ENCODE data around the gene TINAGL1. TPM values are rescaled to one million over a fixed set of nuclear protein-coding genes. Genes with fewer than 3 reads are reported as not detected.

The TINAGL1 gene, protein sequence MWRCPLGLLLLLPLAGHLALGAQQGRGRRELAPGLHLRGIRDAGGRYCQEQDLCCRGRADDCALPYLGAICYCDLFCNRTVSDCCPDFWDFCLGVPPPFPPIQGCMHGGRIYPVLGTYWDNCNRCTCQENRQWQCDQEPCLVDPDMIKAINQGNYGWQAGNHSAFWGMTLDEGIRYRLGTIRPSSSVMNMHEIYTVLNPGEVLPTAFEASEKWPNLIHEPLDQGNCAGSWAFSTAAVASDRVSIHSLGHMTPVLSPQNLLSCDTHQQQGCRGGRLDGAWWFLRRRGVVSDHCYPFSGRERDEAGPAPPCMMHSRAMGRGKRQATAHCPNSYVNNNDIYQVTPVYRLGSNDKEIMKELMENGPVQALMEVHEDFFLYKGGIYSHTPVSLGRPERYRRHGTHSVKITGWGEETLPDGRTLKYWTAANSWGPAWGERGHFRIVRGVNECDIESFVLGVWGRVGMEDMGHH
- total RNA-seq: 12.0 TPM

DNA sequence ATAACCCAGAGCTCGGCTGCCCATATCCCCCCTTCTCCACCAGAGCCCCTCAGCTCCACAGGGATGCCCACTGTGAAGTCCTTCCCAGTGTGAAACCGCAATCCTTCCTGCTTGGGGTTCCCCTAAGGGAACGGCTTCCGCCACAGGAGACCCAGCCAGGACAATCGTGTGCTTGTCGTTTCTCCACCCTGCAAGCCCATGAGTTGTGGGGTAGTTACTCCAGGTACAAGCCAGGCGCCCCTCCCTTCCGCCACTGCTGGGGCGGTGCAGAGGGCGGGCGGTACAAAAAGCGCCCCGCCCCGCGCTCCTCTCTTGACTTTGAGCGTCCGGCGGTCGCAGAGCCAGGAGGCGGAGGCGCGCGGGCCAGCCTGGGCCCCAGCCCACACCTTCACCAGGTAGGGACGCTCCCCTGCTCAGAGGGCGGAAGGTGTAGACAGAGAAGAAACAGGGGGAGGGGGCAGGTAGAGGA, at the start of gene TINAGL1:
TSS of gene TINAGL1 (plus strand) at position 315 of the 469 bp plus-strand sequence. CDS start 634 bp downstream, outside the sequence.
- ATAC-seq: peak; percentile 31
- DNase-seq (ENCODE audit: low spot score): peak; percentile 49

DNA sequence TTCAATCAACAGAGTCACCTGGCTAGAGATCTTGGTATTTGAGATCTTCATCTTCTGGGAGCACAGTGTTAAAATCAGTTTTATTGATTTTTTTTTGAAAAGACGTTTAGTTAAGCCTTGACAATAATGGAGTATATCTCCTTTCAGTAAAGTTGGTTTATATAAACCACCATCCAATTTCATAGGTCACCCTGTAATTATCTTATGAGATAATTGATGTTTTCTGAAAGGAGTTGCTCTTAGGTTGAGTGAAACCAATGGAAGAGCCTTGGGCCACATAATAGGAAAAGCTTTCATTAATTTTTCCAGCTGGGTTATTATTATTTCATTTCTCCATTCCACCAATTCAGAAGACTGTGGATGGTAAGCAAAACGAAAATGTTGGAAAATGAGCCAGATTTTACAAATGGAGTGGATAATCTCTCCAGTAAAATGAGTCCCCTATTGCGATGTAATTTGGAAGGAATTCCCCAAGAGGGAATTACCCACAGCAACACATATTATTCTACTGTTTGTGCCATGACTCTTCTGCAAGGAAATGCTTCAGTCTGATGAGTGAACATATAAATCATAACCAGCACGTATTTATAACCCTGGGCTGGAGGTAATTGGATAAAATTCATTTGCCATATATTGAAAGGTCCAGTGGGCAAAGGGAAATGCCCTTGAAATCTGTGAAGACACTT, 46.2 kb upstream of the TINAGL1 start:
- DNase-seq (ENCODE audit: low spot score) (no peak), ATAC-seq (no peak)

DNA sequence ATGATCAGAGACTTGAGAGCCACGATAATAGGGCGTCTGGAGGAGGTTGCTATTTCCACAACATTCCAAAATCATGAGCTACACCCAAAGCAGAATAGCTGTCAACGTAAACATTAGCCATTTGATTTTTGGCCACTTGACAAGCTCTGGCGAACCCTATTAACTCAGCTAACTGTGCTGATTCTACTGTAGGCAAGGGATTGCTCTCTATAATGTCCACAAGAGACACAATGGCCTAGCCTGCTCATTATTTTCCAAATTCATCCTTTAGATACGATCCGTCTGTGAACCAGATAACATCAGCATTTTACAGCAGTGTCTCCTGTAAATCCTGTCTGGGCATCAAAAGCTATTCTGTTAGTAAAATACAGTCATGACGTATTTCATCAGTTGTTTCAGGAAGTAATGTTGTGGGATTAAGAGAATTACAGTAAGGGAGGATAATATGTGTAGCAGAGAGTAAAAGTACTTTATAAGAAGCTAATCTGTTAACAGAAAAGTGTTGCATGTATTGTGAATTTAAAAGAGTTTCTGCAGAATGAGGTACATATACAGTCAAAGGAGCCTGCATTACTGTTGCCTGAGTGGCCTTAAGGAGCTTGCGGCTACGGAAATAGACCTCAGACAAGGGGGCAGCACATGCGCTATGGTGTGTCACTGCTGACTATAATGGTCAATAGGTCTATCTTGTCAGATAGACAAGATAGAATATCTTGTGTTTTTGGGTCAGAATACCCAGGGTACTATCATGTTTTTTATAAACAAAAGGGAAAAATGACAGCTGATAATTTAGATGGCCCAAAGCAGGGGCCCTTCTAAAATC, 44.9 kb upstream of the TINAGL1 start:
- DNase-seq (ENCODE audit: low spot score) (no peak), ATAC-seq (no peak)

DNA sequence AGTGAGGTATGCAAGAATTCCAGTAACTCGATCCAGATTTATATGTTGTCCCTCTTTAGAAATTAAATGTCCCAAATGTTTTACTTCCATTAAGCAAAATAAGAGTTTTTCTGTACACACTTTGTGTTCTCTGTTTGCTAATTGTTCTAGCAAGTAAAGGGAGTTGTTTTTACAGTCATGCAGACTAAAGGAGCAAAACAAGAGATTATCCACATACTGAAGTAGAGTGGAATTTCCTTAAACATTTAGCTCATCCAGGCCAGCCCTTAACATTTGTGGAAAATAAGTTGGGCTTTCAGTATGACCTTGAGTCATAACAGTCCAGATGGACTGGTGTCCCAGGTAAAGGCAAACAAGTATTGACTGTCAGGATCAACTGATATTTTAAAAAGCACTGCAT, 44.1 kb upstream of the TINAGL1 start:
- ATAC-seq (no peak), DNase-seq (ENCODE audit: low spot score) (no peak)

DNA sequence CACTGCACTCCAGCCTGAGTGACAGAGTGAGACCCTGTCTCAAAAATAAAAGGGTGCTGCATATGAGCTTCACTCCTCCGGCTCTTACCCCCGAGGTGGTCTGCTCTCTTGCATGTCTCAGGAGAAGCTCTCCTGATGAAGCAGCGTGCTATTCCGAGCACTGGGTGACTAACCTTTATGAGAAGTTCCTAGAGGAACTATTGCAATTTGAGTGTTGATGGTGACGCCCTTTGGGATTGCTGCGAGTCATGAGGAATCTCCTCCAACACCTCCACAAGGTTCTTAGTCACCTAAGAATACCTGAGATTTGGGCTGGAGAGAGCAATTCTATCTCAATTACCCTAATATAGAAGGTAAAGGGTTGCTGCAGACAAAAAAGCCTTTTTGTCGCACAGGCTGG, 40.8 kb upstream of the TINAGL1 start:
- no peak for ATAC-seq
- no peak for DNase-seq (ENCODE audit: low spot score)

DNA sequence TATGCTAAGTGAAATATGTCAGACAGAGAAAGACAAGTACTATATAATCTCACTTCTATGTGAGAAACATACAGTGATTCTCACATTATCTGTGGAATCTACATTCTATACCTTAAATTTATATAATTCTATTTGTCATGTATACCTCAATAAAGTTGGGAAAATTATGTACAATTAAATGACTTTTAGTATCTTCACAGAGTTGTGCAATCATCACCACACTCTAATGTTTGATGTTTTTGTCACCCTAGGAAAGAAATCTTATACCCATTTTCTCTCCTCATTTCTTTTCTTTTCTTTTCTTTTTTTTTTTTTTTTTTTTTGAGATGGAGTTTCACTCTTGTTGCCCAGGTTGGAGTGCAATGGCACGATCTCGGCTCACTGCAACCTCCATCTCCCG, 37.0 kb upstream of the TINAGL1 start:
- no peak for DNase-seq (ENCODE audit: low spot score)
- ATAC-seq: no peak

DNA sequence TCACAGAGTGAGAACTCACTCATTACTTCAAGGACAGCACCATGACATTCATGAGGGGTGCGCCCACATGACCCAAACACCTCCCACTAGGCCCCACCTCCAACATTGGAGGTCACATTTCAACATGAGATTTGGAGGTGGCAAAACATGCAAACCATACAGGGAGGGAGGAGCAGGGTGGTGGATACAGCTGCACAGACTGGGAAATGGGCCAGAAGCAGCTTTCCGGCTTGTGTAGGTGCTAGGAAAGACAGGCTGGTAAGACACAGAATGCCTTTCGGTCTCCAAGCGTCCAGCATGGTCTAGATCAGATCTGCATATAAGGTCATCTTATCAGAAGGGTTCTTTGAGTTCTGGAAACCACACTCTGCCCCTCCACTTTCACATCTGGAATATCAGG, 35.1 kb upstream of the TINAGL1 start:
- DNase-seq (ENCODE audit: low spot score) (no peak), ATAC-seq (no peak)

DNA sequence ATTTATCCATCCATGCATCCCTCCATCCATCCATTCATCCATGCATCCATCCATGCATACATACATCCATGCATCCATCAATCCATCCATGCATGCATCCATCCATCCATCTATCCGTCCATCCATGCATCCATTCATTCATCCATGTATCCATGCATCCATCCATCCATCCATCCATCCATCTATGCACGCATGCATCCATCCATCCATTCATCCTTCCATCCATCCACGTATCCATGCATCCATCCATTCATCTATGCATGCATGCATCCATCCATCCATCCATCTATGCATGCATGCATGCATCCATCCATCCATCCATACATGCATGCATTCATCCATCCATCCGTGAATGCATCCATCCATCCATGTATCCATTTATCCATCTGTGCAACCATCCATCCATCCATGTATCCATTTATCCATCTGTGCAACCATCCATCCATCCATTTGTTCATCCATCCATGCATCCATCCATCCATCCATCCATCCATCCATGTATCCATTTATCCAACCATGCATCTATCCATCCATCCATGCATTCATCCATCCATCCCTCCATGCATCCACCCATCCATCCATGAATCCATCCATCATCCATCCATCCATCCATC, 30.3 kb upstream of the TINAGL1 start:
- DNase-seq (ENCODE audit: low spot score) (no peak), ATAC-seq (no peak)

DNA sequence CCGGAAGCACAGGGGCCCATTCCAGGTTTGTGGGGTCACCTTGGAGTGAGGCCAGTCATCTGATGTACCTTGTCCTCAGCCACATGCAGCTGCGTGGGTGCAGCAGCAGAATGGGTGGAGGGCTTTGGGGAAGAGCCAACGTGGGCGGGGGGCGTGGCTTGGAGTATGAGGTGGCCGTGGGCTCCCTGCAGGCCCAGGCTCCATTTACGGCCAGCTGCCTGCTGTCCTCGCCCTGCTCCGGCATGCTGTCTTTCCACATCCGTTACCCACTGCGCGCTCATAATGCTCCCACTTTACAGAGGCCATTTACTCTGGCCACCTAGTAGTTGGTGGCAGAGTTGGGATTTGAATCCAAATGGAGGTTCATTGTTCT, 27.8 kb upstream of the TINAGL1 start:
- ATAC-seq: peak; percentile 20
- no peak for DNase-seq (ENCODE audit: low spot score)

DNA sequence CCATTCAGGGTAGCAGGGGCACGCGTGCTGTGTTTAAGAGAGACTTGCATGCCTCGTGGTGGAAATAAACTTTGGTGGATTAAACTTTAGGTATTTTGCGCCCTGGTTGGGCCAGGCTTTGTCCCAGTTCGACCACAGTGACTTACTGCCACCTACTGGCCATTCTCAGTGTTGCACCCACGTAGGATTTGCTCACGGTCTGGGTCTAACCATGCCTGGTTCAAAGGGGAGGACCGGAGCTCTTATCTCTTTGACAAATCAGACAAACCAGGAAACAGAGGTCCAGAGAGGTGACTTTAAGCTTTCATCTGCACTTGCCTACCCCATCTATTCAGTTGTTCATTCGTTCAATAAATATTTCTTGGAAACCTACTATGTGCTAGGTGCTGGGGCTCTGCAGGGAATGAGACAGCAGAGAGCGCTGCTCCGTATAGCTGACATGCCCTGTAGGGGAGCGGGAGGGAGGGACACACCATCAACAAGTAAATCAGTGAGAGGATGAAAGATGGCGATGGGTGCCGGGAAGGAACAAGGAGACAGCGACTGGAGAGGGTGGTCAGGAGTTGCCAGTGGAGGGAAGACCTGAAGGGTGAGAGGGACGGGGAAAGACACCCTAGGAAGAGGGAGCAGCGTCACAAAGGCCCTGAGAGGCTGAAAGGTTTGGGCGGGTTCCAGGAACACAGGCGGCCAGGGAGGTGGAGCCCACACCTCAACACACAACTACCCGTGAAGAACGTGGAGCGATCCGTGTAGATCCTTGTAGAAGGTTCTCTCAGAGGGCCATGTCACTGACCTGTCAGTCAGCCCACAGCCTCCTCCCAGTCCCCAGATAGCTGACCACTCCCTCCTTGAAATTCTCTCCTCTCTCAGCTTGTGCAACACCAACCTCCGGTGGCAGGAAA, 27.2 kb upstream of the TINAGL1 start:
- peak; percentile 98 for ATAC-seq
- peak; percentile 86 for DNase-seq (ENCODE audit: low spot score)

DNA sequence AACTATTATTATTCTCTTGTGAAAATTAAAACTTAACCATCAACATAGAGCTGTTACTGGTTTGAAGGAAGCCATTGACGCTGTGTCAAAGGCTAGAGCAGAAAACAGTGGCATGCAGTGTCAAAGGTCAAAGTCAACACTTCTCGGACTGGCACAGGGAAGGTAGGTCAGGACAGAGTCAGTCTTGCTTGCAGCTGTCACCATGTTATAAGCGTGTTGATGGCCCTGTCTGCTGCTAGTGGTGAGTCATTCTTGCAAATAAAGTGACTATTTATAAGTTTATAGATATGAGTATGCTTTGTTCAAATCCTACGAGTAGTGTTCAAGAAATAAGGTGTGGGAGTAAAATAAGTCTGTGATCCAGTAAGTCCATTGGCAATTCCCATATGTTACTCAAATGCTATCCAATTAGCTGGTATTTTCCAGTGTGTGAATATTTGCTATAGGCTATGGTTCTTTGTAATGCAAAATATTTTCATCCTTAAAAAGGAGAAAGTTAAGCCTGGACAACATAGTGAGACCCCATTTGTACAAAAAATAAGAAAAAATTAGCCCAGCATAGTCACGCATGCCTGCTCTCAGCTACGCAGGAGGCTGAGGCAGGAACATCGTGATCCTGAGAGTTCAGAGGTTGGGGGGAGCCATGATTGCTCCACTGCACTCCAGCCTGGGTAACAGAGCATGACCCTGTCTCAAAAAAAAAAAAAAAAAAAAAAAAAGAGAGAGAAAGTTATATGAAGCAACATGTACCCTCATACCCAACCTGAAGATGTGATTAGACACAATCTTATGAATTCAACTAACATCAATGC, 26.3 kb upstream of the TINAGL1 start:
- DNase-seq (ENCODE audit: low spot score) (no peak), ATAC-seq (peak; percentile 64)

DNA sequence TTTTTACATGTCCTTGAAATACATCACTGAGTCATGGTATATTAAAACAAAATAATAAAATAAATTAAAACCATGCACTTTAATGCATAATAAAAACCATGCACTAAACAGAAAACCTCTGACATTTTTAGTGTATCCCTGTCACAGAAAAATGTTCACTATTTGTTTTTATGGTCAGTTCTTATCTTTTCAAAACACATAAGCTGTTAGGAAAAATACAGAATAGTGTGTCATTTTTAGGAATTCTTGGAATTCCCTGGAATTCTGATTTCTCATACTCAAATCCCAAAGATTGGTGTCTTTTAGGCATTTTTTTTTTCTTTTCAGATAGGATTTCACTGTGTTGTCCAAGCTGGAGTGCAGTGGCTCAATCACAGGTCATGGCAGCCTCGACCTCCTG, 25.1 kb upstream of the TINAGL1 start:
- no peak for DNase-seq (ENCODE audit: low spot score)
- ATAC-seq: no peak

DNA sequence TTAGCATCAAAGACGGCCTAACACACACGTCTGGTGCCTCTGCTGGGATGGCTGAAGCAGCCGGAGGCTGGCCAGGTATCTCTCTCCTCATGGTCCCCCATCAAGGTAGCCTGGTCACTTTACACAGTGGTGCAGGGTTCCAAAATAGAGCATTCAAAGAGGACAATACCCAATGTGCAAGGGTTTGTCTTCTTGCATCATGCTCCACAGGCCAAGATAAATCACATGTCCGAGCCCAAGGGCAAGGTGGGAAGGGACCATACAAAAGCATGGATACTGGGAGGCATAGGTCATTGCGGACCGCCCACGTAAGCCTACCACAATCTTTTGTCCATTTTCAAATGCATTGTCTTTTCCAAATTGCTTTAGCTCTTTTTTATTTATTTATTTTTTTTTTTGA, 23.8 kb upstream of the TINAGL1 start:
- no peak for ATAC-seq
- no peak for DNase-seq (ENCODE audit: low spot score)

DNA sequence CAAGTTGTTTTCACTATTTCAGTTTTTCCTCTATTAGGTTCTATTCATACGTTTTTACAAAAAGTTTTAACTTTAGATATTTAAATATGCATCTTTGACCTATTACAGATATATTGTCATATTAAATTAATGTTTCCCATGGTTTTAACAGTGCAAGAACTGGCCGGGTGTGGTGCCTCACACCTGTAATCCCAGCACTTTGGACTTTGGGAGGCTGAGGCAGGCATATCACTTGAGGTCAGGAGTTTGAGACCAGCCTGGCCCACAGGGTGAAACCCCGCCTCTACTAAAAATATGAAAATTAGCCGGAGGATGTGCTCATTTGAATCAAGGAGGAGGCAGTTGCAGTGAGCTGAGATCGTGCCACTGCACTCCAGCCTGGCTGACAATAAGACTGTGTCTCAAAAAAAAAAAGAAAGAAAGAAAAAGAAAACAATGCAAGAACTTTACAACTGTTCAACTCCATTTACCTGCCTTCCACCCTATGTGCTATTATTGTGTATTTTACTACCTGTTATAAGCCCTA, 19.8 kb upstream of the TINAGL1 start:
- ATAC-seq: no peak

DNA sequence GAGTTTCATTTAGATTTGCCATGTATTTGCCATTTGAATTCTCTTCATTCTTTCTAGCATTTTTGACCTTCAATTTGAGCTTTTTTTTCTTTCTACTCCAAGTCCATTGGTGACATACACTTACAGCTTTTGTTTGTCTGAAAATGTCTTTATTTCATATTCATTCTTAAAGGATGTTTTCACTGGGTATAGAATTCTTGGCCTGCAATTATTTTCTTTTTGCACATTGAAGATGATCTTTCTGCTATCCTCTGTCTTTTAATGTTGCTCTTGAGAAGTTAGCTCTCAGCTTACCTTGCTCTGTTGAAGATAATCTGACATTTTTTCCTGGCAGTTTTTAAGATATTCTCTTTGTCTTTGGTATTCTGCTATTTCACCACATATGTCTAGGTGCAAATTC, 16.6 kb upstream of the TINAGL1 start:
- DNase-seq (ENCODE audit: low spot score) (no peak), ATAC-seq (no peak)

More for the DNA sequence above, 19.8 kb upstream of the TINAGL1 start:
- no peak for DNase-seq (ENCODE audit: low spot score)

DNA sequence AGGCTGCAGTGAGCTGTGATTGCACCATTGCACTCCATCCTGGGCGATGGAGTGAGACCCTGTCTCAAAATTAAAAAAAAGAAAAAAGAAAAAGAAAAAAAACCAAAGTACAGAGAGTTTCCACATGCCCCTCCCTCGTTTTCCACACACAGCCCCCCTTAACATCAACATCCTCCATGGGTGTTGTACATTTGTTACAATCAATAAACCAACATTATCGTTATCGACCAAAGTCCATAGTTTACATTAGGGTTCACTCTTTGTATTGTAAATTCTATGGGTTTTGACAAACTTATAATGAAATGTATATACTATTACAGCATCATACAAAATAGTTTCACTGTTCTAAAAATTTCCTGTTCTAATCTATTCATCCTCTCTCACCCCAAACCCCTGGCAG, 15.9 kb upstream of the TINAGL1 start:
- ATAC-seq (no peak), DNase-seq (ENCODE audit: low spot score) (no peak)

DNA sequence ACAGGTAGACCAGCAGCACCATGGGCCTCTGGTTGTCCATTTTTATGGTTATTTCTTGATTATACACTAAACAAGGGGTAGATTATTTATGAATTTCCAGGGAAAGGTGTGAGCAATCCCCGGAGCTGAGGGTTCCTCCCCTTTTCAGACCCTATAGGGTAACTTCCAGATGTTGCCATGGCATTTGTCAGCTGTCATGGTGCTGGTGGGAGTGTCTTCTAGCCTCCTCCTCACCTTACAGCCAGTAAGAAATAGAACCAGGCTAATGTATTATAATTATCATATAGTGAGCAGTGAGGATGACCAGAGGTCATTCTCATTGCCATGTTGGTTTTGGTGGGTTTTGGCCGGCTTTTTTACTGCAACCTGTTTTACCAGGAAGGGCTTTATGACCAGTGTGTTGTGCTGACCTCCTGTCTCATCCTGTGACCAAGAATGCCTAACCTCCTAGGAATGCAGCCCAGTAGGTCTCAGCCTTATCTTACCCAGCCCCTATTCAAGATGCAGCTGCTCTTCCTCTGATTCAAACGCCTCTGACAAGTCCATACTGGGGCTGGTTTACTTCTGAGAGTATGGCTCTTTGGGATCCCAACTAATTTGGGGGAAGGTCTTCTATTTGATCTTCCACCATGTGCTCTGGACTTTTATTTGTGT, 13.5 kb upstream of the TINAGL1 start:
- DNase-seq (ENCODE audit: low spot score): no peak
- ATAC-seq: no peak

DNA sequence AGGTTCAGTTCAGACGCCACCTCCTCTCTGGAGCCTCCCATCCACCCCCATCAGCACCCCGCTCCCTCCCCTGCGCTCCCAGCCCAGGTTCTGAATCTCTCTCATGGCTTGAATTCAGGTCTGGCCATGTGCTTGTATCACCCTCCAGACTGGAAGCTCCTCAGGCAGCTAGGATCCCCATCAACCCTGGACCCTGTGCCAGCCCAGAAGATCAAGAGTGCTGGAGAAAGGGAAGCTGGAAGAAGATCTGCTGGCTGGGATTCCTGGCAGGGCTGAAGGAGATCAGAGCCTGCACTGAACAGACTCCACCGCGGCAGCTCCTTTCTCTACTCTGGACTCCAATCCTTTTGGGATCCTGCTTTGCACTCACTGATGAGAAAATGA, 11.7 kb upstream of the TINAGL1 start:
- no peak for ATAC-seq
- DNase-seq (ENCODE audit: low spot score): no peak
